ENCODE measurements around the gene IQSEC1.
"Not testable (repeated sequence)": the region's sequence is repeated elsewhere in the genome, so short reads cannot be mapped to it uniquely, and the experiment has no call there.

Gene IQSEC1

DNA sequence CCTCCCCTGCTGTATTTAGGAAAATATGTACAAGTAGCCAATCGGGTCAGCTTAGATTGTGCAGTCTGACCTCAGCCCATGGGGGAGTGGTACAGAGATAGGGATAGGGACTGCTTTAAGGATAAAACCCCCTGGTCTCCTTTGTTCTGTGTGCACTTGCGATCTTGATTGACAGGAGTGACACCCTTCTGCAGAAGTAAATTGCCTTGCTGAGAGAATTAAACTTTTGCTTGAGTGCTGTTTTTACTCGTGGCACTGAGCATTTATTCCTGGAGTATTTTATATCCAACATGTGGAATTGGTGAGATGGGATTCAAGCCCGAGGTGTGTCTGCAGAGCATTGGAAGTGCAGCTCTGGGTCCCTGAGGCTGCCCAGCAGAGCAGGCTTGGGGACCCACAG is 208.0 kb downstream of the IQSEC1 start:
- H3K4me3 ChIP-seq (ENCODE audit: control insufficient read depth in 1 of 7, extremely low read depth in 1 of 7, insufficient read depth in 4 of 7, low read depth in 2 of 7, low read length in 6 of 7), result no peak overlapping the region
- WGBS (ENCODE audit: insufficient coverage), result 96% methylated on average over 4 of the region's 4 CpGs
- H3K9me3 ChIP-seq (ENCODE audit: control extremely low read depth in 1 of 5, control insufficient read depth in 4 of 5, insufficient read depth in 2 of 5, low read depth in 1 of 5, low read length in 4 of 5), result peaks cover 0 to 12% (median 7%) of the 10 kb centered on the region in 5 experiments
- POLR2A ChIA-PET, result no interaction called here
- H3K27ac ChIP-seq (ENCODE audit: insufficient read depth in 1 of 2, low read depth in 1 of 2, low read length in 2 of 2, poor library complexity in 1 of 2, severe bottlenecking in 2 of 2), result no peak overlapping the region
- no peak for DNase-seq
- H3K4me1 ChIP-seq (ENCODE audit: control extremely low read depth in 1 of 4, control insufficient read depth in 4 of 4, insufficient read depth in 4 of 4, low read length in 3 of 4), result peaks cover 0 to 16% (median 11%) of the 10 kb centered on the region in 4 experiments
- H3K27me3 ChIP-seq (replicated peaks in 2 of 5; ENCODE audit: control insufficient read depth in 4 of 5, insufficient read depth in 5 of 5, low read length in 4 of 5), result peaks cover 0 to 5% (median 3%) of the 10 kb centered on the region in 5 experiments
- CTCF ChIA-PET, result interaction anchor here (4.3 kb wide), 1 partner anchor 26 kb away, joined by 25 read pairs; no protein-coding TSS in a partner anchor
- H3K36me3 ChIP-seq (ENCODE audit: control insufficient read depth in 4 of 4, insufficient read depth in 4 of 4, low read length in 3 of 4), result no peaks in the 10 kb centered on the region

DNA sequence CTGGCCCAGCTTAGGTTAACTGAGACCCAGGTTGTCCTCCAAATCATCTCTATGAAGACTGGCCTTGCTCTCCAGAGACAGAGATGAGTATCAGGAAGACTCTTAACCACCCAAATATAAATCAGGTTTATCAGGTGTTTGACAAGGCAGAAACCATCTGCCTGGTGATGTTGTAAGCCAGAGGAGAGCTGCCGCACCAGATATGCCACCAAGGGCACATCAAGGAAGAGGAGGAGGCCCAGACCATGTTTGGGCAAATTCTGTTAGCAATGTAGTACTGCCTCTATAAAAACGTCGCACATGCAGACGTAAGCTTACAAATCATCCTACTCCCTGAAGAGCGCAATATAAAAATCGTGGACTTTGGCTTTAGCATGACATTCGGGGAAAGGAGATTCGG is 210.8 kb downstream of the IQSEC1 start:
- Histone ChIP-seq H3K4me1 (ENCODE audit: control extremely low read depth in 1 of 4, control insufficient read depth in 4 of 4, insufficient read depth in 4 of 4, low read length in 3 of 4) (no peaks in the 10 kb centered on the region), H3K4me3 (ENCODE audit: control insufficient read depth in 1 of 7, extremely low read depth in 1 of 7, insufficient read depth in 4 of 7, low read depth in 2 of 7, low read length in 6 of 7) (no peak overlapping the region), H3K9me3 (ENCODE audit: control extremely low read depth in 1 of 5, control insufficient read depth in 4 of 5, insufficient read depth in 2 of 5, low read depth in 1 of 5, low read length in 4 of 5) (peaks cover 0 to 12% (median 7%) of the 10 kb centered on the region in 5 experiments), H3K27ac (ENCODE audit: insufficient read depth in 1 of 2, low read depth in 1 of 2, low read length in 2 of 2, poor library complexity in 1 of 2, severe bottlenecking in 2 of 2) (no peak overlapping the region), H3K27me3 (replicated peaks in 2 of 5; ENCODE audit: control insufficient read depth in 4 of 5, insufficient read depth in 5 of 5, low read length in 4 of 5) (peaks cover 0 to 3% (median 0%) of the 10 kb centered on the region in 5 experiments), H3K36me3 (ENCODE audit: control insufficient read depth in 4 of 4, insufficient read depth in 4 of 4, low read length in 3 of 4) (no peaks in the 10 kb centered on the region)
- ChIA-PET POLR2A (no interaction called here), CTCF (interaction anchor here (0.9 to 1.8 kb wide), 4 partner anchors 11 to 30 kb away, joined by 3 to 6 read pairs (median 4); partner anchors contain the start of gene RPL32)
- 96% methylated on average over 8 of the region's 8 CpGs for WGBS (ENCODE audit: insufficient coverage)
- DNase-seq, result no peak

DNA sequence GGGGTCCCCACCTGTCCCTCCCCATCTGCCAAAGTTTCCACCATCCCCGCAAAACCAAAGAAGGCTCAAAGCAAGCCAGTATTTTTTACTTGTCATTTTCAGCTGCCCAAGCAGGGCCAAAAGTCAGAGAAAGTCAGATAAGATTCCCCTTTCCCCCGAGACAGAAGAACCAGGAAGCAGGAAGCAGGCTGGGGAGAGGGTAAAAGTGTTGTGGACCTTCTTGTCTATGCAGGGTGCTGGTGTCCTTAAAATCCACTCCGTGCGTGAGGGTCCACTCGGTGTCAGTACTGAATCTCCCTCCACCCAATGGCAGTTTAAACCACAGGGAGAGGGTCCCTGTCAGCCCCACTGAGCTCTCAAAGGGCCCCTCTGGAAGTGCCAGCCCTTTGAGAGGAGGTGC is 211.6 kb downstream of the IQSEC1 start:
- H3K36me3 ChIP-seq (ENCODE audit: control insufficient read depth in 4 of 4, insufficient read depth in 4 of 4, low read length in 3 of 4), result no peaks in the 10 kb centered on the region
- peaks cover 0 to 3% (median 0%) of the 10 kb centered on the region in 5 experiments for H3K27me3 ChIP-seq (replicated peaks in 2 of 5; ENCODE audit: control insufficient read depth in 4 of 5, insufficient read depth in 5 of 5, low read length in 4 of 5)
- no peak for DNase-seq
- POLR2A ChIA-PET, result no interaction called here
- H3K4me1 ChIP-seq (ENCODE audit: control extremely low read depth in 1 of 4, control insufficient read depth in 4 of 4, insufficient read depth in 4 of 4, low read length in 3 of 4), result no peaks in the 10 kb centered on the region
- H3K27ac ChIP-seq (ENCODE audit: insufficient read depth in 1 of 2, low read depth in 1 of 2, low read length in 2 of 2, poor library complexity in 1 of 2, severe bottlenecking in 2 of 2), result no peak overlapping the region
- 90% methylated on average over 2 of the region's 5 CpGs for WGBS (ENCODE audit: insufficient coverage)
- peaks cover 0 to 12% (median 7%) of the 10 kb centered on the region in 5 experiments for H3K9me3 ChIP-seq (ENCODE audit: control extremely low read depth in 1 of 5, control insufficient read depth in 4 of 5, insufficient read depth in 2 of 5, low read depth in 1 of 5, low read length in 4 of 5)
- CTCF ChIA-PET, result interaction anchor here (1.4 to 1.8 kb wide), 3 partner anchors 10 to 31 kb away, joined by 4 to 6 read pairs (median 5); partner anchors contain the start of gene RPL32
- no peak overlapping the region for H3K4me3 ChIP-seq (ENCODE audit: control insufficient read depth in 1 of 7, extremely low read depth in 1 of 7, insufficient read depth in 4 of 7, low read depth in 2 of 7, low read length in 6 of 7)

DNA sequence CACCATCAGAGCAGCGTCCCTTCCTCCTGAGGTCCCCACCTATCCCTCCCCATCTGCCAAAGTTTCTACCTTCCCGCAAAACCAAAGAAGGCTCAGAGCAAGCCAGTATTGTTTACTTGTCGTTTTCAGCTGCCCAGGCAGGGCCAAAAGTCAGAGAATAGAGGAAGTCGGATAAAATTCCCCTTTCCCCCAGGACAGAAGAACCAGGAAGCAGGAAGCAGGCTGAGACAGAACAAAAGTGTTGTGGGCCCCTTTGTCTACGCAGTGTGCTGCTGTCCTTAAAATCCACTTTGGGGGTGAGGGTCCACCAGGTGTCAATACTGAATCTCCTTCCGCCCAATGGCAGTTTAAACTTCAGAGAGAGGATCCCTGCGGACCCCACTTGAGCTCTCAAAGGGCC is 213.4 kb downstream of the IQSEC1 start:
- Histone ChIP-seq H3K4me3 (ENCODE audit: control insufficient read depth in 1 of 7, extremely low read depth in 1 of 7, insufficient read depth in 4 of 7, low read depth in 2 of 7, low read length in 6 of 7) (no peak overlapping the region), H3K27ac (ENCODE audit: insufficient read depth in 1 of 2, low read depth in 1 of 2, low read length in 2 of 2, poor library complexity in 1 of 2, severe bottlenecking in 2 of 2) (no peak overlapping the region), H3K4me1 (ENCODE audit: control extremely low read depth in 1 of 4, control insufficient read depth in 4 of 4, insufficient read depth in 4 of 4, low read length in 3 of 4) (no peaks in the 10 kb centered on the region), H3K36me3 (ENCODE audit: control insufficient read depth in 4 of 4, insufficient read depth in 4 of 4, low read length in 3 of 4) (no peaks in the 10 kb centered on the region), H3K27me3 (replicated peaks in 2 of 5; ENCODE audit: control insufficient read depth in 4 of 5, insufficient read depth in 5 of 5, low read length in 4 of 5) (peaks cover 0 to 2% (median 0%) of the 10 kb centered on the region in 5 experiments), H3K9me3 (ENCODE audit: control extremely low read depth in 1 of 5, control insufficient read depth in 4 of 5, insufficient read depth in 2 of 5, low read depth in 1 of 5, low read length in 4 of 5) (peaks cover 0 to 2% (median 0%) of the 10 kb centered on the region in 5 experiments)
- POLR2A ChIA-PET, result no interaction called here
- WGBS (ENCODE audit: insufficient coverage), result 80% methylated on average over 5 of the region's 7 CpGs
- CTCF ChIA-PET, result no interaction called here
- DNase-seq, result no peak

DNA sequence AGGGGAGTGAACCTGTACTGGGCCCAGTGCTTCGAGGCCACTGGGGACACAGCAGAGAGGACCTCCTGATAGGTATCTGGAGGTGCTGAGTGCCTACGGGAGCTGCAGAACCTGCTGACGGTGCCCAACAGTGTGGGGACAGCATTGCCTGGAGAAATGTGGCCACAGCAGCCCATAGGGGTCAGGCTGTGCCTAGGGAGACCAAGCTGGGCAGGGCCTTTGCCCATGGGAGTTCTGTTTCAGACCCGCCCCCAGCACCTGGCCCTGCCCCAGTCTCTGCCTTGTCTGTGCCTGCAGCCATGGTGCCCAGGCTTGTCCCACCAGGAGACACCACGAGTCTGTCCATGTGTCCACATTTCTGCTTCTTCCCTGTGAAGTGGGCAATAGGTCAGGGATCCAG is 216.6 kb downstream of the IQSEC1 start:
- peaks cover 0 to 7% (median 0%) of the 10 kb centered on the region in 5 experiments for H3K27me3 ChIP-seq (replicated peaks in 2 of 5; ENCODE audit: control insufficient read depth in 4 of 5, insufficient read depth in 5 of 5, low read length in 4 of 5)
- no peaks in the 10 kb centered on the region for H3K36me3 ChIP-seq (ENCODE audit: control insufficient read depth in 4 of 4, insufficient read depth in 4 of 4, low read length in 3 of 4)
- no peaks in the 10 kb centered on the region for H3K9me3 ChIP-seq (ENCODE audit: control extremely low read depth in 1 of 5, control insufficient read depth in 4 of 5, insufficient read depth in 2 of 5, low read depth in 1 of 5, low read length in 4 of 5)
- CTCF ChIA-PET, result interaction anchor here (1.1 to 1.6 kb wide), 2 partner anchors 38 to 46 kb away, joined by 3 to 5 read pairs; no protein-coding TSS in a partner anchor
- no peak for DNase-seq
- H3K4me3 ChIP-seq (ENCODE audit: control insufficient read depth in 1 of 7, extremely low read depth in 1 of 7, insufficient read depth in 4 of 7, low read depth in 2 of 7, low read length in 6 of 7), result no peak overlapping the region
- POLR2A ChIA-PET, result no interaction called here
- no peak overlapping the region for H3K27ac ChIP-seq (ENCODE audit: insufficient read depth in 1 of 2, low read depth in 1 of 2, low read length in 2 of 2, poor library complexity in 1 of 2, severe bottlenecking in 2 of 2)
- 100% methylated on average over 5 of the region's 5 CpGs for WGBS (ENCODE audit: insufficient coverage)
- H3K4me1 ChIP-seq (ENCODE audit: control extremely low read depth in 1 of 4, control insufficient read depth in 4 of 4, insufficient read depth in 4 of 4, low read length in 3 of 4), result no peaks in the 10 kb centered on the region

DNA sequence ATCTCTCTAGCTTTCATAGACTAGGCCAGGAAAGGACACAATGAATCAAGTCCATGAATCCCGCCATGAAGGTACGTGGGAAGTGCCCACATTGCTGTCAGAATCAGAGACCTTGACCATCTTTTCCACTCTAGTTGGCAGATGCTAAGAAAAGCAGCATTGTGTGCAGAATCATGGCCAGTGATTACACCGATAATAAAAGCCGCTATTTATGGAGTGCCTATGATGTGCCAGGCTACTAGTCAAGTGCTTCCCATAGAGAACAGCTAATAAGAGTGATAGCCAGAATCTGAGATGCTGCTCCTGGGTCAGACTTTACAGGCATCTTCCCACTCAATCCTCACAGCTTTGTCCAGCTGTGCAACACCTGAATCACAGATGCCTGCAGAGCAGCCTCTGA is 218.7 kb downstream of the IQSEC1 start:
- DNase-seq, result no peak
- no peaks in the 10 kb centered on the region for H3K36me3 ChIP-seq (ENCODE audit: control insufficient read depth in 4 of 4, insufficient read depth in 4 of 4, low read length in 3 of 4)
- H3K9me3 ChIP-seq (ENCODE audit: control extremely low read depth in 1 of 5, control insufficient read depth in 4 of 5, insufficient read depth in 2 of 5, low read depth in 1 of 5, low read length in 4 of 5), result no peaks in the 10 kb centered on the region
- H3K4me1 ChIP-seq (ENCODE audit: control extremely low read depth in 1 of 4, control insufficient read depth in 4 of 4, insufficient read depth in 4 of 4, low read length in 3 of 4), result no peaks in the 10 kb centered on the region
- H3K27me3 ChIP-seq (replicated peaks in 2 of 5; ENCODE audit: control insufficient read depth in 4 of 5, insufficient read depth in 5 of 5, low read length in 4 of 5), result peaks cover 0 to 7% (median 0%) of the 10 kb centered on the region in 5 experiments
- ChIA-PET POLR2A (no interaction called here), CTCF (interaction anchor here (1.2 kb wide), 1 partner anchor 12 kb away, joined by 9 read pairs; the partner anchor contains the start of gene RPL32)
- no peak overlapping the region for H3K4me3 ChIP-seq (ENCODE audit: control insufficient read depth in 1 of 7, extremely low read depth in 1 of 7, insufficient read depth in 4 of 7, low read depth in 2 of 7, low read length in 6 of 7)
- WGBS (ENCODE audit: insufficient coverage), result 100% methylated on average over 1 of the region's 4 CpGs
- H3K27ac ChIP-seq (ENCODE audit: insufficient read depth in 1 of 2, low read depth in 1 of 2, low read length in 2 of 2, poor library complexity in 1 of 2, severe bottlenecking in 2 of 2), result no peak overlapping the region

DNA sequence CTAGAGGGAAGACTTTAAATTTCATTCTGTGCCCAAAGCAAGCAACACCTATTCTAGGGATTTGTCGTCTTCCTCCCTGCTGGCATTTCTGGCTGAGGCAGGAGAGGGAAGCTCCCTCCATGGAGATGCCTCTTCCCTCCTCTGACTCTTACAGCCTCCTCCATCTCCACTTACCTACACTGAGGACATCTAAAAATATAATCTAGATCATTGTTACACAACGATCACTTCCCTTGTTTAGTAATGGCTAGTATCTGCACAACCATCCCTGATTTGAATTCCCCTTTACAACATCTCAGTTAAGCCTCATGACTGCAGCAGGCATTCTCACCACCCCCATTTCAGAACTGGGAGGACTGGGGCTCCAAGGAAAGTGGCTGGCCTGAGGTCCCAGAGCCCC is 219.4 kb downstream of the IQSEC1 start:
- H3K36me3 ChIP-seq (ENCODE audit: control insufficient read depth in 4 of 4, insufficient read depth in 4 of 4, low read length in 3 of 4); H3K4me3 ChIP-seq (ENCODE audit: control insufficient read depth in 1 of 7, extremely low read depth in 1 of 7, insufficient read depth in 4 of 7, low read depth in 2 of 7, low read length in 6 of 7); POLR2A ChIA-PET; H3K27ac ChIP-seq (ENCODE audit: insufficient read depth in 1 of 2, low read depth in 1 of 2, low read length in 2 of 2, poor library complexity in 1 of 2, severe bottlenecking in 2 of 2); H3K9me3 ChIP-seq (ENCODE audit: control extremely low read depth in 1 of 5, control insufficient read depth in 4 of 5, insufficient read depth in 2 of 5, low read depth in 1 of 5, low read length in 4 of 5); H3K27me3 ChIP-seq (replicated peaks in 2 of 5; ENCODE audit: control insufficient read depth in 4 of 5, insufficient read depth in 5 of 5, low read length in 4 of 5); DNase-seq; H3K4me1 ChIP-seq (ENCODE audit: control extremely low read depth in 1 of 4, control insufficient read depth in 4 of 4, insufficient read depth in 4 of 4, low read length in 3 of 4): not testable (repeated sequence)
- 100% methylated on average over 1 of the region's 2 CpGs for WGBS (ENCODE audit: insufficient coverage)
- CTCF ChIA-PET, result interaction anchor here (1.0 to 1.2 kb wide), 2 partner anchors 12 to 23 kb away, joined by 3 to 9 read pairs; partner anchors contain the start of gene RPL32
